Mammary epithelial cell (primary cell): ENCODE results near the gene CALCOCO1.

Source experiments
- EZH2 ChIP-seq: IDR thresholded peaks from 2 replicates; pipeline ENCODE4 v1.6.1; 2012; ENCODE audit warnings: low read length, inconsistent platforms, borderline replicate concordance
- TF ChIP-seq, protein P1 (sequence below), 2 donors: IDR thresholded peaks in 1 of 2; conservative IDR thresholded peaks in 1 of 2; 2 replicates each; pipeline ENCODE4 v1.5.1; 2011 to 2012; ENCODE audit warnings: inconsistent platforms in 2 of 2, low read length in 2 of 2, mild to moderate bottlenecking in 2 of 2, control low read depth in 1 of 2, low read depth in 1 of 2; ENCODE audit not compliant: insufficient read depth in 1 of 2; ENCODE audit errors: extremely low read depth in 1 of 2

- TF ChIP-seq, protein P1, sequence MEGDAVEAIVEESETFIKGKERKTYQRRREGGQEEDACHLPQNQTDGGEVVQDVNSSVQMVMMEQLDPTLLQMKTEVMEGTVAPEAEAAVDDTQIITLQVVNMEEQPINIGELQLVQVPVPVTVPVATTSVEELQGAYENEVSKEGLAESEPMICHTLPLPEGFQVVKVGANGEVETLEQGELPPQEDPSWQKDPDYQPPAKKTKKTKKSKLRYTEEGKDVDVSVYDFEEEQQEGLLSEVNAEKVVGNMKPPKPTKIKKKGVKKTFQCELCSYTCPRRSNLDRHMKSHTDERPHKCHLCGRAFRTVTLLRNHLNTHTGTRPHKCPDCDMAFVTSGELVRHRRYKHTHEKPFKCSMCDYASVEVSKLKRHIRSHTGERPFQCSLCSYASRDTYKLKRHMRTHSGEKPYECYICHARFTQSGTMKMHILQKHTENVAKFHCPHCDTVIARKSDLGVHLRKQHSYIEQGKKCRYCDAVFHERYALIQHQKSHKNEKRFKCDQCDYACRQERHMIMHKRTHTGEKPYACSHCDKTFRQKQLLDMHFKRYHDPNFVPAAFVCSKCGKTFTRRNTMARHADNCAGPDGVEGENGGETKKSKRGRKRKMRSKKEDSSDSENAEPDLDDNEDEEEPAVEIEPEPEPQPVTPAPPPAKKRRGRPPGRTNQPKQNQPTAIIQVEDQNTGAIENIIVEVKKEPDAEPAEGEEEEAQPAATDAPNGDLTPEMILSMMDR (conservative IDR thresholded peaks at IDR 0.05 in 1 of 2, IDR thresholded peaks at IDR 0.05 in 1 of 2; ENCODE audit: extremely low read depth in 1 of 2, insufficient read depth in 1 of 2, low read depth in 1 of 2, low read length in 2 of 2), result no peak
- TF ChIP-seq EZH2, result no peak
Observed at GRCh38 chr12:53670971-53671370, 56.3 kb downstream of the CALCOCO1 start.
